GM12878 (cell line): ENCODE data around the gene BFSP2. TPM values are rescaled to one million over a fixed set of nuclear protein-coding genes. Genes with fewer than 3 reads are reported as not detected.
A peak's percentile ranks its signal among the peaks of the same experiment; 100 is the strongest.

Experiments
- ATAC-seq: fragments of 200-7000 bp; cut with Tn5 transposase; 3 replicates; pipeline ENCODE4 v1.9.1; 2020; ENCODE audit warnings: mild to moderate bottlenecking, moderate library complexity
- BruUV-seq: library from RNA; stranded (reverse); fragments of 400-500 nt; replicated peaks from 2 replicates; lab custom pipeline; 2021; lab: Mats Ljungman, UMichigan
- CTCF ChIA-PET: fragments of 300-600 bp; sonication (Branson Sonifier 250); formaldehyde crosslinking; extraction: SDS; loops from one replicate; lab custom pipeline; 2021; ENCODE audit warnings: inconsistent platforms; lab: Yijun Ruan, JAX
- POLR2A ChIA-PET: fragments of 350-600 bp; formaldehyde crosslinking; extraction: SDS; loops from one replicate; lab custom pipeline; 2021; ENCODE audit warnings: inconsistent platforms; lab: Charles Lee
- RAD21 ChIA-PET: fragments of 300-600 bp; sonication (Branson Sonifier 250); formaldehyde crosslinking; loops from one replicate; lab custom pipeline; 2023; ENCODE audit warnings: antibody characterized with exemption; ENCODE audit not compliant: unreplicated experiment; lab: Charles Lee
- SMC1A ChIA-PET: fragments of 300-600 bp; sonication (Branson Sonifier 250); formaldehyde crosslinking; loops from one replicate; lab custom pipeline; 2023; ENCODE audit not compliant: unreplicated experiment, uncharacterized antibody; lab: Charles Lee
- DNase-seq: peaks from one replicate; pipeline ENCODE4 v3.0.0-alpha.2; 2011; ENCODE audit warnings: low read depth, low spot score
- FAIRE-seq: peaks from 3 replicates; lab custom pipeline; 2011; peaks lifted over from hg19 to GRCh38; lab: Jason Lieb, UNC
- H2AFZ ChIP-seq: 2 replicates; pipeline ENCODE4 v1.6.0; 2011; ENCODE audit warnings: low read depth, low read length, control low read depth; ENCODE audit not compliant: control insufficient read depth
- H3K27ac ChIP-seq: 2 replicates; pipeline ENCODE4 v1.5.1; 2011; ENCODE audit warnings: control low read depth; ENCODE audit not compliant: control insufficient read depth, insufficient read depth
- H3K27me3 ChIP-seq, 2 experiments: replicated peaks in 1 of 2; 2 replicates each; pipeline versions ENCODE4 v1.6.0 to v1.6.1; 2011; ENCODE audit warnings: low read length in 1 of 2; ENCODE audit not compliant: control insufficient read depth in 2 of 2, insufficient read depth in 2 of 2
- H3K36me3 ChIP-seq, 2 experiments: 2 replicates each; pipeline ENCODE4 v1.5.1; 2011; ENCODE audit warnings: low read length in 1 of 2; ENCODE audit not compliant: control insufficient read depth in 2 of 2, insufficient read depth in 2 of 2
- H3K4me1 ChIP-seq: 2 replicates; pipeline ENCODE4 v1.6.1; 2011; ENCODE audit warnings: mild to moderate bottlenecking, low read length, moderate library complexity, mixed read lengths; ENCODE audit not compliant: control insufficient read depth, insufficient read depth
- H3K4me2 ChIP-seq: 2 replicates; pipeline ENCODE4 v1.6.0; 2011; ENCODE audit warnings: control low read depth; ENCODE audit not compliant: control insufficient read depth, insufficient read depth
- H3K4me3 ChIP-seq: fragments of 200-600 bp; sonication (generic); 2 replicates; pipeline ENCODE4 v1.5.1; 2016
- H3K79me2 ChIP-seq: 2 replicates; pipeline ENCODE4 v1.6.0; 2011; ENCODE audit warnings: low read length; ENCODE audit not compliant: control insufficient read depth, insufficient read depth
- H3K9ac ChIP-seq: 2 replicates; pipeline ENCODE4 v1.8.0; 2011; ENCODE audit warnings: low read length, control low read depth, mixed read lengths; ENCODE audit not compliant: control insufficient read depth, insufficient read depth
- H3K9me3 ChIP-seq: replicated peaks from 3 replicates; pipeline ENCODE4 v1.5.1; 2011; ENCODE audit warnings: mild to moderate bottlenecking, low read length; ENCODE audit not compliant: control insufficient read depth, insufficient read depth
- H4K20me1 ChIP-seq: 2 replicates; pipeline ENCODE4 v1.6.0; 2011; ENCODE audit not compliant: control insufficient read depth, insufficient read depth
- ATF2 ChIP-seq: IDR thresholded peaks from 2 replicates; pipeline ENCODE4 v1.6.1; 2012; ENCODE audit warnings: low read length, inconsistent platforms
- BHLHE40 ChIP-seq, 2 experiments: fragments of 450-650 bp in 1 of 2; IDR thresholded peaks; 2 replicates each; pipeline ENCODE4 v1.6.1; 2011 to 2017; ENCODE audit warnings: low read depth in 2 of 2, borderline replicate concordance in 1 of 2, improper control_type of control experiment in 1 of 2, low read length in 1 of 2, mild to moderate bottlenecking in 1 of 2
- CHD1 ChIP-seq: IDR thresholded peaks from 2 replicates; pipeline ENCODE4 v1.6.1; 2012; ENCODE audit warnings: low read depth, low read length, improper control_type of control experiment
- IKZF2 ChIP-seq, 2 experiments: fragments of 450-650 bp; IDR thresholded peaks; 2 replicates each; pipeline ENCODE4 v1.6.1; 2017; ENCODE audit warnings: mild to moderate bottlenecking in 2 of 2, moderate library complexity in 2 of 2
- LARP7 ChIP-seq: fragments of 450-650 bp; IDR thresholded peaks from 2 replicates; pipeline ENCODE4 v1.6.1; 2017; ENCODE audit warnings: mild to moderate bottlenecking
- MTA2 ChIP-seq: fragments of 450-650 bp; IDR thresholded peaks from 2 replicates; pipeline ENCODE4 v1.6.1; 2016; ENCODE audit warnings: low read depth, mild to moderate bottlenecking, moderate library complexity
- NR2C1 ChIP-seq: fragments of 450-650 bp; IDR thresholded peaks from 2 replicates; pipeline ENCODE4 v1.6.1; 2017; ENCODE audit warnings: antibody characterized with exemption, mild to moderate bottlenecking, moderate library complexity
- NR2C2 ChIP-seq: IDR thresholded peaks from 2 replicates; pipeline ENCODE4 v1.6.1; 2011; ENCODE audit warnings: borderline replicate concordance, low read depth; ENCODE audit not compliant: control insufficient read depth, insufficient read length
- PBX3 ChIP-seq: IDR thresholded peaks from 2 replicates; pipeline ENCODE4 v1.6.1; 2011; ENCODE audit warnings: mild to moderate bottlenecking, low read depth, low read length, moderate library complexity; ENCODE audit not compliant: insufficient replicate concordance
- SMAD5 ChIP-seq: IDR thresholded peaks from 2 replicates; pipeline ENCODE4 v1.6.1; 2016; ENCODE audit warnings: antibody characterized with exemption, low read depth
- SMARCA5 ChIP-seq: fragments of 450-650 bp; IDR thresholded peaks from 2 replicates; pipeline ENCODE4 v1.6.1; 2017; ENCODE audit warnings: mild to moderate bottlenecking
- TAF1 ChIP-seq: IDR thresholded peaks from 2 replicates; pipeline ENCODE4 v1.6.1; 2011; ENCODE audit warnings: mild to moderate bottlenecking, low read depth, low read length, borderline replicate concordance
- TARDBP ChIP-seq: IDR thresholded peaks from 2 replicates; pipeline ENCODE4 v1.6.1; 2016; ENCODE audit warnings: borderline replicate concordance
- ZNF592 ChIP-seq: fragments of 450-650 bp; IDR thresholded peaks from 2 replicates; pipeline ENCODE4 v1.6.1; 2017; ENCODE audit warnings: mild to moderate bottlenecking, moderate library complexity
- WGBS: methylation state at CpG from one replicate; pipeline ENCODE4 v1.1.6; 2016; ENCODE audit warnings: low lambda C conversion rate; ENCODE audit not compliant: insufficient replicate concordance, insufficient coverage; ENCODE audit errors: missing lambda C conversion rate; 5-methylcytosine and 5-hydroxymethylcytosine counted together
- in situ Hi-C: fragments of 300-500 bp; cut with MboI; formaldehyde crosslinking; loops from 9 replicates; pipeline ENCODE4 v1.14.3; 2018; ENCODE audit warnings: mixed read lengths
- intact Hi-C: fragments of 100-400 bp; cut with micrococcal nuclease; formaldehyde crosslinking; loops from one replicate; pipeline ENCODE4 v1.14.2; 2022; ENCODE audit not compliant: unreplicated experiment
- polyA plus RNA-seq, 11 experiments: library from polyadenylated mRNA; depleted of rRNA in 4 of 11; unstranded in 6 of 11; stranded (reverse) in 5 of 11; fragments of >200 nt; fragmentation: Nextera tagmentation in 4 of 11; fragmentation: Illumina TruSeq in 1 of 11; extraction: Ambion mirVana in 4 of 11; extraction: Trizol in 1 of 11; gene quantifications; 1 replicate in 1 of 11; 2 replicates in 10 of 11; pipeline versions ENCODE4 v1.2.1 to v1.2.3, GENCODE V29; 2011 to 2016; ENCODE audit warnings: inconsistent platforms in 2 of 11, missing spikeins in 2 of 11, low read depth in 1 of 11
- total RNA-seq, 4 experiments: library from RNA; depleted of rRNA in 3 of 4; stranded (reverse); fragments of >200 nt in 3 of 4; fragmentation: Illumina TruSeq in 1 of 4; extraction: Trizol in 1 of 4; gene quantifications; 2 replicates each; pipeline versions ENCODE4 v1.2.1 to v1.2.3, GENCODE V29; 2013 to 2021

BFSP2 gene
- total and polyA plus RNA-seq, 10 of the 15 experiments (the other 5 are each of a cell fraction or from before 2014, with no cell fraction given) = 1.5 to 20.4 (median 7.3) TPM

GRCh38 chr3:133506215-133506901 is 106.5 kb downstream of the BFSP2 start:
- Histone ChIP-seq H4K20me1 (no peaks in the 10 kb centered on the region), H3K27me3 (no peaks in the 10 kb centered on the region), H3K9ac (peak overlapping the region; percentile 67), H3K27ac (peak overlapping the region; percentile 97), H3K9me3 (no peaks in the 10 kb centered on the region), H3K79me2 (no peaks in the 10 kb centered on the region), H3K4me3 (peak overlapping the region; percentile 43; the same call in 1 of the 2 replicates), H2AFZ (peak overlapping the region; percentile 86), H3K36me3 (no peaks in the 10 kb centered on the region), H3K4me2 (peak overlapping the region; percentile 82), H3K4me1 (peaks cover 18% of the 10 kb centered on the region)
- ChIA-PET SMC1A (interaction anchor here (0.7 to 11.4 kb wide), 24 partner anchors 13 to 72 kb away, joined by 3 to 76 read pairs (median 5); partner anchors contain the start of gene CDV3), CTCF (interaction anchor here (0.9 to 2.2 kb wide), 8 partner anchors 26 to 72 kb away, joined by 3 to 8 read pairs (median 5); no protein-coding TSS in a partner anchor), POLR2A (interaction anchor here (0.7 to 1.6 kb wide), 6 partner anchors 26 to 71 kb away, joined by 3 to 16 read pairs (median 3); partner anchors contain the start of gene CDV3), RAD21 (interaction anchor here (0.5 to 1.5 kb wide), 13 partner anchors 15 to 85 kb away, joined by 3 to 12 read pairs (median 4); no protein-coding TSS in a partner anchor)
- intact Hi-C loops = no loop called here
- FAIRE-seq = peak; percentile 89
- no TSS peak for BruUV-seq
- DNase-seq = peak; percentile 93
- in situ Hi-C loops = no loop called here
- ATAC-seq = peak; percentile 98
- WGBS = 1% methylated on average over 9 of the region's 9 CpGs
- no peak for TF ChIP-seq PBX3
- TF ChIP-seq BHLHE40 (IDR thresholded peaks at IDR 0.05; ENCODE audit: borderline replicate concordance in 1 of 2, low read depth in 2 of 2, low read length in 1 of 2) = peak; percentile 13 to 37; a peak in 2 of 4 replicates
- TF ChIP-seq IKZF2 (IDR thresholded peaks at IDR 0.05) = peak; percentile 80 to 86
- TF ChIP-seq LARP7 = no peak
- TF ChIP-seq CHD1 = no peak
- peak; percentile 82 for TF ChIP-seq NR2C1
- peak; percentile 22; the same call in 1 of the 2 replicates for TF ChIP-seq ATF2
- TF ChIP-seq TAF1 = 0 out of 2 replicates have a peak, but pooled peaks have one; percentile 27
- peak; percentile 46 for TF ChIP-seq NR2C2
- no peak for TF ChIP-seq TARDBP
- TF ChIP-seq SMARCA5 = peak; percentile 24; the same call in 1 of the 2 replicates
- no peak for TF ChIP-seq ZNF592
- TF ChIP-seq MTA2 = peak; percentile 76
- TF ChIP-seq SMAD5 = no peak
